A549 (cell line): ENCODE measurements around the gene CD200R1. TPM values are rescaled to one million over a fixed set of nuclear protein-coding genes. Genes with fewer than 3 reads are reported as not detected.

Source experiments
- ATAC-seq, 2 experiments: fragments of 200-7000 bp in 1 of 2; fragments of >200 bp in 1 of 2; cut with Nextera tagmentation in 1 of 2; cut with Tn5 transposase in 1 of 2; 3 replicates each; pipeline versions ENCODE4 v1.8.0 to v1.9.1; 2018 to 2020; ENCODE audit warnings: mild to moderate bottlenecking in 1 of 2, moderate library complexity in 1 of 2
- CTCF ChIA-PET: fragments of 300-600 bp; sonication (Branson Sonifier 250); formaldehyde crosslinking; extraction: SDS; loops from one replicate; lab custom pipeline; 2021; ENCODE audit warnings: antibody characterized with exemption, inconsistent platforms; lab: Yijun Ruan, JAX
- POLR2A ChIA-PET: fragments of 350-600 bp; formaldehyde crosslinking; extraction: SDS; loops from one replicate; lab custom pipeline; 2021; ENCODE audit warnings: antibody characterized with exemption, inconsistent platforms; lab: Yijun Ruan, JAX
- DNase-seq, 2 experiments: peaks; one replicate each; pipeline versions ENCODE4 v3.0.0 to v3.0.0-alpha.2; 2011 to 2016; ENCODE audit warnings: low read depth in 1 of 2, low spot score in 1 of 2
- FAIRE-seq: peaks from 2 replicates; lab custom pipeline; 2011; peaks lifted over from hg19 to GRCh38; lab: Jason Lieb, UNC
- H3K27ac ChIP-seq, 2 experiments: fragments of >200 bp; sonication (Bioruptor Twin); formaldehyde crosslinking; 3 replicates each; pipeline ENCODE4 v1.5.1; 2016 to 2017
- H3K4me1 ChIP-seq: fragments of >200 bp; sonication (Bioruptor Twin); formaldehyde crosslinking; 3 replicates; pipeline ENCODE4 v1.6.1; 2016
- H3K4me2 ChIP-seq: fragments of >200 bp; sonication (Bioruptor Twin); formaldehyde crosslinking; 3 replicates; pipeline ENCODE4 v1.6.1; 2016
- H3K4me3 ChIP-seq: fragments of >200 bp; sonication (Bioruptor Twin); formaldehyde crosslinking; 3 replicates; pipeline ENCODE4 v1.5.1; 2016
- H3K9me3 ChIP-seq: fragments of >200 bp; sonication (Bioruptor Twin); formaldehyde crosslinking; 3 replicates; pipeline ENCODE4 v1.6.1; 2016
- ATOH8 ChIP-seq: fragments of 250-450 bp; sonication (Bioruptor Pico); IDR thresholded peaks from 2 replicates; pipeline ENCODE4 v1.5.0; 2020; ENCODE audit warnings: low read depth, mild to moderate bottlenecking, moderate library complexity
- CBX8 ChIP-seq: fragments of 200-600 bp; sonication (generic); IDR thresholded peaks from 2 replicates; pipeline ENCODE4 v1.6.1; 2016
- CHD2 ChIP-seq: fragments of 150-350 bp; IDR thresholded peaks from 2 replicates; pipeline ENCODE4 v1.6.1; 2014; ENCODE audit warnings: low read length; ENCODE audit not compliant: partially characterized antibody
- CTCF ChIP-seq: fragments of >200 bp; sonication (Bioruptor Twin); formaldehyde crosslinking; IDR thresholded peaks from 3 replicates; pipeline ENCODE4 v1.5.1; 2016
- EP300 ChIP-seq, 2 experiments: fragments of >200 bp; sonication (Bioruptor Twin); formaldehyde crosslinking; IDR thresholded peaks; 2 replicates in 1 of 2; 3 replicates in 1 of 2; pipeline ENCODE4 v1.6.1; 2016 to 2017
- FOSB ChIP-seq: fragments of 250-450 bp; sonication (Bioruptor Pico); IDR thresholded peaks from 2 replicates; pipeline ENCODE4 v1.5.0; 2020; ENCODE audit warnings: mild to moderate bottlenecking, moderate library complexity
- FOXS1 ChIP-seq: fragments of 250-450 bp; sonication (Bioruptor Pico); IDR thresholded peaks from 2 replicates; pipeline ENCODE4 v1.5.0; 2020; ENCODE audit warnings: mild to moderate bottlenecking, moderate library complexity
- HMGXB4 ChIP-seq: fragments of 250-450 bp; sonication (Bioruptor Pico); IDR thresholded peaks from 2 replicates; pipeline ENCODE4 v1.5.0; 2021; ENCODE audit warnings: mild to moderate bottlenecking, moderate library complexity, borderline replicate concordance
- HOXA7 ChIP-seq: fragments of 250-450 bp; sonication (Bioruptor Pico); IDR thresholded peaks from 2 replicates; pipeline ENCODE4 v1.5.0; 2020; ENCODE audit warnings: mild to moderate bottlenecking, moderate library complexity
- JUN ChIP-seq, 2 experiments: fragments of >200 bp; sonication (Bioruptor Twin); formaldehyde crosslinking; IDR thresholded peaks; 2 replicates in 1 of 2; 3 replicates in 1 of 2; pipeline ENCODE4 v1.6.1; 2016 to 2017
- KDM1A ChIP-seq: fragments of 200-600 bp; sonication (generic); IDR thresholded peaks from 2 replicates; pipeline ENCODE4 v1.6.1; 2016; ENCODE audit warnings: low read depth, mild to moderate bottlenecking
- KDM5A ChIP-seq: fragments of 200-600 bp; sonication (generic); IDR thresholded peaks from 2 replicates; pipeline ENCODE4 v1.6.1; 2016; ENCODE audit warnings: antibody characterized with exemption, mild to moderate bottlenecking
- MAX ChIP-seq: IDR thresholded peaks from 2 replicates; pipeline ENCODE4 v1.6.1; 2012
- MAZ ChIP-seq: fragments of 150-350 bp; IDR thresholded peaks from 2 replicates; pipeline ENCODE4 v1.6.1; 2014; ENCODE audit warnings: antibody characterized with exemption, low read depth, low read length, borderline replicate concordance
- NPAS2 ChIP-seq: fragments of 250-450 bp; sonication (Bioruptor Pico); IDR thresholded peaks from 2 replicates; pipeline ENCODE4 v1.8.0; 2022; ENCODE audit warnings: mild to moderate bottlenecking, moderate library complexity, borderline replicate concordance
- PBX3 ChIP-seq: IDR thresholded peaks from 2 replicates; pipeline ENCODE4 v1.6.1; 2012
- PHF8 ChIP-seq: fragments of 200-600 bp; sonication (generic); IDR thresholded peaks from 2 replicates; pipeline ENCODE4 v1.6.1; 2016; ENCODE audit warnings: low read depth, mild to moderate bottlenecking, antibody characterized with exemption, moderate library complexity, borderline replicate concordance
- POLR2A ChIP-seq: IDR thresholded peaks from 2 replicates; pipeline ENCODE4 v1.6.1; 2012; ENCODE audit warnings: mild to moderate bottlenecking, low read length
- RAD21 ChIP-seq, 2 experiments: fragments of >200 bp in 1 of 2; sonication (Bioruptor Twin) in 1 of 2; formaldehyde crosslinking in 1 of 2; IDR thresholded peaks in 1 of 2; conservative IDR thresholded peaks in 1 of 2; 2 replicates in 1 of 2; 3 replicates in 1 of 2; pipeline ENCODE4 v1.6.1; 2012 to 2018; ENCODE audit warnings: inconsistent platforms in 1 of 2
- REST ChIP-seq: fragments of 200-600 bp; sonication (generic); IDR thresholded peaks from 2 replicates; pipeline ENCODE4 v1.6.1; 2016; ENCODE audit warnings: antibody characterized with exemption, mild to moderate bottlenecking, moderate library complexity
- SMC3 ChIP-seq: fragments of >200 bp; sonication (Bioruptor Twin); formaldehyde crosslinking; IDR thresholded peaks from 3 replicates; pipeline ENCODE4 v1.6.1; 2018; ENCODE audit warnings: inconsistent platforms
- ZSCAN20 ChIP-seq: fragments of 250-450 bp; sonication (Bioruptor Pico); IDR thresholded peaks from 2 replicates; pipeline ENCODE4 v1.8.0; 2022; ENCODE audit warnings: mild to moderate bottlenecking, moderate library complexity
- WGBS: methylation state at CpG from one replicate; pipeline ENCODE4 v1.1.6; 2017; ENCODE audit errors: missing lambda C conversion rate; 5-methylcytosine and 5-hydroxymethylcytosine counted together
- polyA plus RNA-seq, 4 experiments: library from polyadenylated mRNA; depleted of rRNA in 3 of 4; stranded (reverse); fragments of >200 nt; fragmentation: RNase III in 1 of 4; extraction: RNeasy Plus Mini Kit Qiagen cat#74134 plus additional on column Dnase treatment in 1 of 4; gene quantifications; 2 replicates in 3 of 4; 3 replicates in 1 of 4; pipeline ENCODE4 v1.2.3, GENCODE V29; 2011 to 2017

The CD200R1 gene
- polyA plus RNA-seq, 2 of the 4 experiments (the other 2 are of a cell fraction): 0.08 to 0.12 TPM

GRCh38 chr3:112980080-112980479 lies 5.2 kb upstream of the CD200R1 start:
- TF ChIP-seq EP300 (IDR thresholded peaks at IDR 0.05) (no peak), CBX8 (no peak), FOXS1 (CRISPR knock-in tag) (no peak), POLR2A (no peak), CHD2 (no peak), JUN (IDR thresholded peaks at IDR 0.05) (no peak), MAZ (no peak), HMGXB4 (CRISPR knock-in tag) (no peak), NPAS2 (CRISPR knock-in tag) (no peak), HOXA7 (no peak), KDM1A (no peak), RAD21 (conservative IDR thresholded peaks at IDR 0.05 in 1 of 2, IDR thresholded peaks at IDR 0.05 in 1 of 2) (no peak), PBX3 (no peak), REST (no peak), FOSB (CRISPR knock-in tag) (no peak), ZSCAN20 (no peak)
- TF ChIP-seq, all 56 proteins: peak for 0
- 0% methylated on average over 1 of the region's 1 CpG for WGBS
- CTCF ChIA-PET: interaction anchor here (0.7 to 3.2 kb wide), 28 partner anchors 8 to 400 kb away, joined by 3 to 64 read pairs (median 4); partner anchors contain the start of genes CCDC80 and GTPBP8
- H3K9me3 ChIP-seq: no peaks in the 10 kb centered on the region
- H3K4me3 ChIP-seq: no peak overlapping the region
- FAIRE-seq: no peak
- no peak for DNase-seq
- POLR2A ChIA-PET: no interaction called here
- no peak for ATAC-seq
- H3K4me1 ChIP-seq: peaks cover 12% of the 10 kb centered on the region
- no peak overlapping the region for H3K4me2 ChIP-seq
- no peak overlapping the region; a peak in 1 of 6 replicates for H3K27ac ChIP-seq

GRCh38 chr3:112979244-112979832 lies 4.4 kb upstream of the CD200R1 start:
- TF ChIP-seq MAX (no peak), RAD21 (conservative IDR thresholded peaks at IDR 0.05 in 1 of 2, IDR thresholded peaks at IDR 0.05 in 1 of 2) (peak; percentile 74 to 83), PHF8 (no peak), SMC3 (peak; percentile 86), KDM5A (no peak), CTCF (peak; percentile 83), ATOH8 (CRISPR knock-in tag) (no peak)
- TF ChIP-seq, all 56 proteins: peak for 3
- FAIRE-seq (peak; percentile 23), ATAC-seq (no peak), DNase-seq (peak; percentile 21 to 42)
- H3K27ac ChIP-seq: peak overlapping the region; percentile 2 to 25; a peak in 3 of 6 replicates
- no peak overlapping the region for H3K4me3 ChIP-seq
- WGBS: 12% methylated on average over 1 of the region's 1 CpG
- H3K9me3 ChIP-seq: no peaks in the 10 kb centered on the region
- H3K4me2 ChIP-seq: no peak overlapping the region
- ChIA-PET POLR2A (interaction anchor here (0.6 to 1.6 kb wide), 3 partner anchors 34 to 338 kb away, joined by 5 to 10 read pairs (median 7); partner anchors contain the start of gene CCDC80), CTCF (interaction anchor here (0.7 to 3.2 kb wide), 46 partner anchors 9 to 401 kb away, joined by 3 to 64 read pairs (median 4); partner anchors contain the start of genes CCDC80 and GTPBP8)
- peaks cover 8% of the 10 kb centered on the region; the same call in 1 of the 3 replicates for H3K4me1 ChIP-seq
